Epithelial cell of proximal tubule (primary cell): ENCODE measurements around the gene KLC1. TPM values are rescaled to one million over a fixed set of nuclear protein-coding genes. Genes with fewer than 3 reads are reported as not detected.

Experiments
- DNase-seq: peaks from one replicate; pipeline ENCODE4 v3.0.0-alpha.2; 2011; ENCODE audit warnings: low read depth
- H3K4me3 ChIP-seq: 2 replicates; pipeline ENCODE4 v1.5.1; 2011; ENCODE audit warnings: low read depth, mild to moderate bottlenecking, low read length
- total RNA-seq: library from RNA; depleted of rRNA; stranded (reverse); fragments of >200 nt; gene quantifications from 2 replicates; pipeline ENCODE4 v1.2.3, GENCODE V29; 2015
- TF ChIP-seq, protein P1 (sequence below): conservative IDR thresholded peaks from 2 replicates; pipeline ENCODE4 v1.5.1; 2012; ENCODE audit warnings: low read depth, mild to moderate bottlenecking, low read length

Gene KLC1
- total RNA-seq, 1 donor from 2014 or later, result 178 TPM

DNA sequence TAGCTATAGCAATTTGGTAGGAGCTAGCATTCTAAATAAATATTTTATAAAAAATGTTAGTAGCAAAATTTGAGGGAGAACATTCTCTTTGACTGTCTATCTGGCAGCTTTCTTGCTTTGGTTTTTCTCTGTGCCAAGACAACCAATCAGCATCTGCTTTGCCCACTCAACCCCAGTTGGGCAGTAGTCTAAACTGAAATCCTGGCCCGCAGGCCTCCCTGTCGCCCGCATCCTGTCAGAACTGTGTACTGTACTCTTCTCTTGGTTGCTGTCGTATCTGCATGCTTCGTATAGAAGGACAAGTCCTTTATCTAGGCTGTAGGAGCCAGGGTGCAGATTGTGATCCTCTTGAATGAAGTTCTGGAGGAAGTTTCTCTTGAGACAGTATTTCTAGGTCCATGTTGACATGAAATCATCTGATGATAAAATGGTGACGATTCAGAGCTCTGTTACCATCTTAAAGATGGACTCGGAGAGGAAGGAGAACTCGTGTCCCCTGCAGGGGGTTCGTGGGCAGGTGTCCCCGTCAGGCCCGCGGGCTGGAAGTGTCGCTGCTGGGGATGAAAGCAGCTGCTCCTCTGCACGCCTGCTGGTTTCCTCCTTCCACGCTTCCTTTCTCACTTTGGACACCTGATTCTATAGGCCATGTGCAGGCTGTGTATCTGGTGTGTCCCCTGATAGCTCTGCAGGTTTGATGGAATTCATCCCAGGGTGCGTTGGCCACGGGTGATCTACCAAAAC lies 51.6 kb downstream of the KLC1 start:
- no peak for DNase-seq
- TF ChIP-seq, protein P1, sequence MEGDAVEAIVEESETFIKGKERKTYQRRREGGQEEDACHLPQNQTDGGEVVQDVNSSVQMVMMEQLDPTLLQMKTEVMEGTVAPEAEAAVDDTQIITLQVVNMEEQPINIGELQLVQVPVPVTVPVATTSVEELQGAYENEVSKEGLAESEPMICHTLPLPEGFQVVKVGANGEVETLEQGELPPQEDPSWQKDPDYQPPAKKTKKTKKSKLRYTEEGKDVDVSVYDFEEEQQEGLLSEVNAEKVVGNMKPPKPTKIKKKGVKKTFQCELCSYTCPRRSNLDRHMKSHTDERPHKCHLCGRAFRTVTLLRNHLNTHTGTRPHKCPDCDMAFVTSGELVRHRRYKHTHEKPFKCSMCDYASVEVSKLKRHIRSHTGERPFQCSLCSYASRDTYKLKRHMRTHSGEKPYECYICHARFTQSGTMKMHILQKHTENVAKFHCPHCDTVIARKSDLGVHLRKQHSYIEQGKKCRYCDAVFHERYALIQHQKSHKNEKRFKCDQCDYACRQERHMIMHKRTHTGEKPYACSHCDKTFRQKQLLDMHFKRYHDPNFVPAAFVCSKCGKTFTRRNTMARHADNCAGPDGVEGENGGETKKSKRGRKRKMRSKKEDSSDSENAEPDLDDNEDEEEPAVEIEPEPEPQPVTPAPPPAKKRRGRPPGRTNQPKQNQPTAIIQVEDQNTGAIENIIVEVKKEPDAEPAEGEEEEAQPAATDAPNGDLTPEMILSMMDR, result no peak
- no peak overlapping the region for H3K4me3 ChIP-seq

DNA sequence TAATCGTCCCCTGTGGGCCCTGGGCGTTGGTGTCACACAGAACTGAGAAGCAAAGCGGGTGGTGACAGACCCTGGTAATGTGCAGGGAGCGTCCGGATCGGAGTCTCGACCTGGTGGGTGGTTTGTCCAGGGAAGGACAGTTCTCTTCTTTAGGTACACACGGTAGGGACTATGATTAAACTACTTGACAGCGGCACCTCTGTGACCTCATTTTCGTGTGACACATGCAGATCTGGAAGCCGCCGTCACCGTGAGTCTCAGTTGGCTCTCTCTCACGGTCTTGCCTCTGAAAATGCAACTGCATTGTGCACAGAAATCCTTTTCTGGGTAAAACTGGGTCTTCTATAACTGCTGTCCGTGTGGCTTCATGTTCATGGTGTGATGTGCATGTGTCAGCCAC lies 54.1 kb downstream of the KLC1 start:
- TF ChIP-seq, protein P1, result no peak
- H3K4me3 ChIP-seq, result no peak overlapping the region
- no peak for DNase-seq

DNA sequence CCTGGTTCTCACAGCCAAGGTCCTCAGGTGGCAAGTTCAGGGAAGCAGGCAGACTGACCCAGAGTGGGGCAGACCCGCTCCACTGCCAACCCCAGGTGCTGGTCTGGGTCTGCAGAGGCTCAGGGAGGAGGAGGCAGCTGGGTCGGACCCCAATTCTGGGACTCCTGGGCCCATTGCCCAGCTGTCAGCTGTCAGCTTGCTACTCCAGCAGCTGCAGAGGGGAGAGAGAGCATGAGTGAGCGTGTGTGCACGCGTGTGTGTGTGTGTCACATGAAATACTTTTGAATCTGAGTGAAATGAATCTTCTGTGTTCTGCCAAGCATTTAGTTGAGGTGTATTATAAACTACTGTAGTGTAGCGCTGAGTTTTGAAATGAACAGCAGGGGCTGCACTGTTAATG lies 55.5 kb downstream of the KLC1 start:
- no peak for DNase-seq

DNA sequence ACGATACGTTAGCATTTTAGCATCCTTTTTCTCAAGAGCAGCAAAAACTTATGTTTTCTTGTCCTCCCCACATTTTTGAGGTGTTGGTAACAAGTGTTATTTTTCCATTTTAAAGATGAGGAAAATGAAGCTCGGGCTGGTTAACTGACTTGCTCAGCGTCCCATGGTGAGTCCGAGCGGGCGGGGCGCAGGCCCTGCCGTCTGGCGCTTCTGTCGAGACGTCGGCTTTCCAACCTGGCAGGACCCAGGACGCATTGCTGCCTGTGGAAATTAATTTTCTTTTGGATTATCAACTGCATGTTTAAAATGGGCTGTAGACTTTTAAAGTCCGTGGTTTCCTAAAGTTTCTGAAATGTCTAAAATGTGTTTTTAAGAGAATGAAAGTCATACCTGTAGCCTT lies 55.9 kb downstream of the KLC1 start:
- no peak overlapping the region for H3K4me3 ChIP-seq
- TF ChIP-seq, protein P1, result no peak
- no peak for DNase-seq

More for the DNA sequence above, 55.5 kb downstream of the KLC1 start:
- no peak overlapping the region for H3K4me3 ChIP-seq
- TF ChIP-seq, protein P1, result no peak

DNA sequence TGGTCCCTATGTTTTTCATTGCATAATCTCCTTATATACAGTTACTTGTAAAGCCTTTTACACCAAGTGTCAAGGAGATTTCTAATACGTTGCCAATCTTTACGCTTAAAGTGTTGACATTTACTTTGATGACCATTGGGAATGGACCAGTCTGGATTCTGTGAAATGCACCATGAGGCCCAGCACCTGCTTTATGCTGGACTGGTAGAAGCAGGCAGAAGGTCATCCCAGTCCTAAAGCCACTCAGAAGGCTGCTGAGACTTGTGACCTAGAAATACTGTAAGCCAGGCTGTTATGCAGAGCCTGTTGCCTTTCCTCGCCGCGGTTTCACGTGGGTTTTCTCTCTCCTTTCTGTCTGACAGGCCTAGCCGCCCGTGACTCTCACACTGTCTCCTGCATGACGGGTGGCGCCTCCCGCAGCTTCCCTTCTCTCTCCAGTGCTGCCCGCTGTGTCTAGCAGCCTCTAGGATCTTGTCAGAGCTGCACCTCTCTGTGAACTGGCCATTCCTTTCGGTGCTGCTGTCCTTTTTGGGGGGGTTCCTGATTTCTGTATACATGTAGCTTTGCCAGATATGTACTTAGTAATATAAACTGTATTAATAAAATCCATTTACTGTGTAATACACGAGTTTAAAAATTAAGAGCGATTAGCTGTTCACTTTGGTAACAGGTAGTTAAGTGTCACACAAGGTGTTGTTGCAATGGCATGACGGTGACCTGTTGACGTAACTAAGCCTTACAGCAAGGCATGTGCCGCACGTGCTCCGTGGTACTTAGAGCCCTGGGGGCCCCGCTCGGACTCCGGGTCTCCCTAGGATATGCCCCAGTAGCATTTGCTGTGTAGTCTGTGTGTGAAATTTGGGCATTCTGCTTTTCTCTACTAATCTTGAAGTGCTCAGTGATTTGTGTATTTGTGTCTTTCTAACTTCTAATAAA lies 56.5 kb downstream of the KLC1 start:
- H3K4me3 ChIP-seq, result no peak overlapping the region
- no peak for DNase-seq
- TF ChIP-seq, protein P1, result no peak

DNA sequence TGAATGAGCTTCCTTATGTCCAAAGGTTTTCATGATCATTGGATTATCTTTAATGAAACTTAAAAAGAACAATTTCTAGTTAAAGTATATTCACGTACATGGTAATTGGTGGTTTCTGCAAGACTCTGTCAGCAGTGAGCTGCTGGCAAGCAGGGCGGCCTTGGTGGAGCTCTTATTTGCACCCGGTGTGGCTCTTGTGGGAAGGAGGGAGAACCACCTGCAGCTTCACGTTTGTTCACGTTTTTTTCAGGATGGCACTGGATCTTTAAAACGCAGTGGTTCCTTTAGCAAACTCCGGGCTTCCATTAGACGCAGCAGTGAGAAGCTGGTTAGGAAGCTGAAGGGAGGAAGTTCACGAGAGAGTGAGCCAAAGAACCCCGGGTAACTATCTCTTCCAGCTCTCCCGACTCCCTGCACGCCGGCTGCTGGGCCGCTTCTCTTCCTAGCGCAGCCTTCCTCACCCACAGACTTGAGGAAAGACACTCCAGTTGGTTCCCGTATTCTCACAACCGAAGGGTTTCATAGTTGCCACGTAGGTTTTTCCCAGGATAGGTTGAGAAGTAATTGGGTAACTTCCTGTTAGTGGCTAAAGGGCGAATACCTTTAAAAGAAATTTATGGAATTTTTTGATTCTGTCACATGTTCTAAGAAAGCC lies 57.9 kb downstream of the KLC1 start:
- TF ChIP-seq, protein P1, result no peak
- DNase-seq, result no peak
- no peak overlapping the region for H3K4me3 ChIP-seq
